DMS79 treated with DMSO at 0.1 percent for 48 hours (cell line): ENCODE measurements around the gene GRIP2.
A peak's percentile ranks its signal among the peaks of the same experiment; 100 is the strongest.

Experiments
- DNase-seq: peaks from one replicate; lab custom pipeline; 2025; lab: John Stamatoyannopoulos, UW

Gene GRIP2

GRCh38 chr3:14561051-14561960, 21.2 kb upstream of the GRIP2 start:
- DNase-seq, result no peak

GRCh38 chr3:14560110-14560509, 20.0 kb upstream of the GRIP2 start:
- no peak for DNase-seq

- no peak for DNase-seq
These were observed 17.9 kb upstream of the GRIP2 start for GRCh38 chr3:14558029-14558428.

- peak; percentile 8 for DNase-seq
These were observed 15.7 kb upstream of the GRIP2 start for GRCh38 chr3:14555835-14556234.

- DNase-seq, result no peak
These were observed 14.6 kb upstream of the GRIP2 start for GRCh38 chr3:14554715-14555114.

GRCh38 chr3:14553871-14554270, 13.7 kb upstream of the GRIP2 start:
- DNase-seq, result no peak

- no peak for DNase-seq
These were observed 12.6 kb upstream of the GRIP2 start for GRCh38 chr3:14552717-14553116.

- DNase-seq, result no peak
These were observed 12.0 kb upstream of the GRIP2 start for GRCh38 chr3:14552041-14552648.

- DNase-seq, result no peak
These were observed 10.8 kb upstream of the GRIP2 start for GRCh38 chr3:14550651-14551611.

- DNase-seq, result no peak
These were observed 10.0 kb upstream of the GRIP2 start for GRCh38 chr3:14550181-14550580.

GRCh38 chr3:14549256-14549919, 9.2 kb upstream of the GRIP2 start:
- no peak for DNase-seq

GRCh38 chr3:14548321-14548729, 8.2 kb upstream of the GRIP2 start:
- DNase-seq, result peak; percentile 1

GRCh38 chr3:14547693-14548092, 7.6 kb upstream of the GRIP2 start:
- no peak for DNase-seq

- DNase-seq, result no peak
These were observed 5.9 kb upstream of the GRIP2 start for GRCh38 chr3:14546041-14546440.

- DNase-seq, result no peak
These were observed 5.1 kb upstream of the GRIP2 start for GRCh38 chr3:14545251-14545635.

- DNase-seq, result no peak
These were observed 4.4 kb upstream of the GRIP2 start for GRCh38 chr3:14544282-14545250.

GRCh38 chr3:14543446-14543845, 3.3 kb upstream of the GRIP2 start:
- DNase-seq, result no peak

GRCh38 chr3:14542656-14543055, 2.5 kb upstream of the GRIP2 start:
- no peak for DNase-seq

- DNase-seq, result no peak
These were observed 1.5 kb upstream of the GRIP2 start for GRCh38 chr3:14541646-14542045.

- DNase-seq, result no peak
These were observed 761 bp upstream of the GRIP2 start for GRCh38 chr3:14540821-14541385.
